ENCODE results near the gene ERV3-1. TPM values are rescaled to one million over a fixed set of nuclear protein-coding genes. Genes with fewer than 3 reads are reported as not detected.
"Not testable (repeated sequence)": the region's sequence is repeated elsewhere in the genome, so short reads cannot be mapped to it uniquely, and the experiment has no call there.

ERV3-1 gene
- 5.6 and 5.9 TPM in 2 replicates for total RNA-seq (2014; rRNA removed; shearing (Covaris generic))

DNA sequence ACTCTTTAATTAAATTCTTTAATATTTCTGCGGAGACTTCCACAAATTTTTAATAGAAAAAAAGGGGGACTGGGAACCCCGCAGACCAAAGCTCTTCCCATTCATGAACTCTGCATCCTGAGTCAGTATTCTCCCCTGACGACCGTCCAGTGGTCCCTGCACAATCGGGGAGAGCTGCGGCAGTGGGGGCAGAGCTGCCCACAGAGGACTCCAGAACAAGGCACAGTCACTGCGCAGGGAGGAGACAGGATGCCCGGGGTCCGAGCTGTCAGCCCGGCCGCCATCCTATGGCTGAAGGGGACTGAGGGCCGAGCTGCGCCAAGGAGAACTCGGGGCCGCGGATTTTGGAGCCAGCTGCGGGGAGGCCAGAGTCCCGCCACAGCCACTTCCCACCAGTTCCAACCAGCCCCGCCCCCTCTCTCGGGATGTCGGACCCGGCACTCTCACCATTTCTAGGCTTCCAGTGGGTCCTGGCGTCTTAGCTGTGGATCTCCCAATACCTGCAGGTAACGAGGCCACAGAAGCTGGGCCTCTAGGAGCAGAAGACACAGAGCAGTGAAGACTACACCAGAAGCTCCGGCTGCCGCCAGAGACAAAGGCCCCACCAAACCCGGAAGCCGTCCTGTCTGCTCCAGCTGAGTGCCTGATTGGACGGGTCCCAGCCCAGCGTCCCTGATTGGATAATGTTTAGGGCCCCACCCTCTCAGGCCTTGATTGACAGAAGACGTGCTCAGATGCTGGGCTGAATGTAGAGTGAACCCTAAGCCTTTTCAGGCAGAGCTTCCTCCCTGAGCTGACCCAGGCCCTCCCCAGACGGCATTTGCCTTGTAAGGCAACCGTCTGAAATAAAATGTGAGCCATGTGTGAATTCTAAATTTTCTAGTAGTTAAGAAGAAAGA lies at the start of gene ERV3-1:
Gene ERV3-1, minus strand, starts transcription at position 594 of the 899 bp plus-strand sequence. CDS start 13,661 bp downstream, outside the sequence.
- DNase-seq (ENCODE audit: low spot score) = peak; percentile 98

DNA sequence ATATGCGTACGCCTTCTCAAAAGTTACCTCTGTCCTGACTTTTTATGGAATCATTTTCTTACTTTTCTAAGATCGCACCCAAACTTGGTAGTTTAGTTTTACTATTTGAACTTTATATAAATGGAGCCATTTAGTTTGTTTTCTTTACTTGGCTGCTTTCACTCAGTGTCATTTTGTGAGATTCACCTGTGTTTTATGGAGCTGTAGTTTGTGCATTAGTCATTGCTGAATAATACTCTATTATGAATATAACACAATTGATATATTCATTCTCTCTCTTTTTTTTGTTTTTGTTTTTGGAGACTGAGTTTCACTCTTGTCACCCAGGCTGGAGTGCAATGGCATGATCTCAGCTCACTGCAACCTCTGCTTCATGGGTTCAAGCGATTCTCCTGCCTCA lies 49.3 kb upstream of the ERV3-1 start:
- not testable (repeated sequence) for DNase-seq (ENCODE audit: low spot score)

DNA sequence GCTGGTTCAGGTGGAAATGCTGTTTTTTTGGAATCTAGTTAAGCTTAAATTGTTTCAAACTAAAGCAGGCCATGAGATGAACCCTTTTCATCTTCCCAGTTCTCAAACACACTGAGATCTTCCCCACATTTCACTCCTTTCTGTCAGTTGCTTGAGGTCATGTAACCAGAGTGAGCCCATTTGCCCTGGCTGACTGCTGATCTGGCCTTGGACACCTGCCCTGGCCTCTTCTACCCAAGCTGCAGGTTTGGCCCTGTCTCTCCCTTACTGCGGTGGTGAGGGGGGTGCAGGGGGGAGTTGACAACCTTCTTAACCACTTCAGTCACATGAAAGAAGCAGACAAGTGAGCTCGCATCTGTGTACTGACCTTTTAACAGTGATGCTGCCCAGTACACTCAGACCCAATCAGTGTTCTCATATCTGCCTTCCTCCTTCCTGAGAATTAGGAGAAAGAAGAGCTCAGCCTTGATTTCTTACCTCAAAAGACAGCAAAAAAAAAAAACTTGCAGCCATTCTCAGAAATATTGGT lies 48.0 kb upstream of the ERV3-1 start:
- DNase-seq (ENCODE audit: low spot score) = not testable (repeated sequence)

- not testable (repeated sequence) for DNase-seq (ENCODE audit: low spot score)
These were observed 45.2 kb upstream of the ERV3-1 start for GRCh38 chr7:65051654-65052053.

GRCh38 chr7:65051139-65051538 lies 44.7 kb upstream of the ERV3-1 start:
- not testable (repeated sequence) for DNase-seq (ENCODE audit: low spot score)

DNA sequence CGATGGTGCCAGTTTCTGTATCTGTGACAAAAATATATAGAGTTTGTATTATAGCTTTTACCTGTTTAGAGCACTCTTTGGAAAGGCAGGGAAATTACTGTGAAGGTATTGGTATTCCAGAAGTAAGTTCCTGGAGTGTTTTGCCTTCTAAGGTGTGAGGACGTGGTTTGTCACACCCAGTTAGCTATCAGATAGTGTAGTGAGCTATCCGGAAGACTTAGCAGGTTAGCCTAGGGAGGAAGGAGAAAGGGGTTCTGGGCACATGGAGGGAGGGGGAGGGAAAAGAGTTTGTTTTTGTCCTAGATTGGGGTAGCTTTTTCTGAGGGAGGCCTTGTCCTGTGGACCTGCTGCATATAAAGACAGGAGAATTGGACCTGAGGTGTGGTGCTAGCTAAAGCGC lies 39.8 kb upstream of the ERV3-1 start:
- DNase-seq (ENCODE audit: low spot score) = not testable (repeated sequence)

DNA sequence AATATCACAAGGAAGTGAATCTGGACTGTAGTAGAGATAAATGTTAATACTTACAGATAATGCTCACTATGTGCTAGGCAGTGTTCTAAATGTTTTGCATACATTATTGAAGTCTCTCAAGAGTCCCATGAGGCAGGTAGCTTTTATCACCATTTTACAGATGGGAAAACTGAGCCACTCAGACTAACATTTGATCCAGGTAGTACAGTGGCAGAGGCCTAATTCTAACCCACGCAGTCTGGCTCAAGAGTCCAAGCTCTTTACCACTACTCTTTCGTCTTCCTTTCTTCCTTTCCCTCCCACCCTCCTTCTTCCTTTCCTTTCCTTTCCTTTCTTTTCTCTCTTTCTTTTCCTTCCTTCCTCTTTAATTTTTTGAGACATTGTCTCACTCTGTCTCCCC lies 39.1 kb upstream of the ERV3-1 start:
- DNase-seq (ENCODE audit: low spot score) = not testable (repeated sequence)

- DNase-seq (ENCODE audit: low spot score) = not testable (repeated sequence)
These were observed 32.3 kb upstream of the ERV3-1 start for GRCh38 chr7:65038767-65039166.

GRCh38 chr7:65037740-65038688 lies 31.5 kb upstream of the ERV3-1 start:
- DNase-seq (ENCODE audit: low spot score) = peak; percentile 83

DNA sequence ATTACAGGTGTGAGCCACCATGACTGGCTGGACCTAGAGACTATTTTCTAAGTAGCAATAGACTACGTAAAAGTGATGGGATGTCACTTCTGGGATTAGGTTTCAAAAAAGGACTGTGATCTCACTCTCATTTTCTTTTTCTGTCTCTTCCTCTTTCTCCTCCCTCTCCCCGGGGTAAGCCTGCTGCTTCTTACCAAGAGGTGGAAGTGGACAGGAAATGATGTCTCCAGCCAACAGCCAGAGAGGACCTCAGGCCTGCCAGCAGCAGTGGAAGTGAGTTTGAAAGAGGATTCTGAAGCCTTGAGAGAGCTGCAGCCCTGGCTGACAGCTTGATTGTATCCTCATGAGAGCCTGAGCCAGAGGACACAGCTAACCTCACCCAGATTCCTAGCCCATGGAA lies 30.0 kb upstream of the ERV3-1 start:
- DNase-seq (ENCODE audit: low spot score) = not testable (repeated sequence)

GRCh38 chr7:65035469-65035868 lies 29.0 kb upstream of the ERV3-1 start:
- not testable (repeated sequence) for DNase-seq (ENCODE audit: low spot score)

- peak; percentile 14 for DNase-seq (ENCODE audit: low spot score)
These were observed 27.8 kb upstream of the ERV3-1 start for GRCh38 chr7:65034120-65034782.

DNA sequence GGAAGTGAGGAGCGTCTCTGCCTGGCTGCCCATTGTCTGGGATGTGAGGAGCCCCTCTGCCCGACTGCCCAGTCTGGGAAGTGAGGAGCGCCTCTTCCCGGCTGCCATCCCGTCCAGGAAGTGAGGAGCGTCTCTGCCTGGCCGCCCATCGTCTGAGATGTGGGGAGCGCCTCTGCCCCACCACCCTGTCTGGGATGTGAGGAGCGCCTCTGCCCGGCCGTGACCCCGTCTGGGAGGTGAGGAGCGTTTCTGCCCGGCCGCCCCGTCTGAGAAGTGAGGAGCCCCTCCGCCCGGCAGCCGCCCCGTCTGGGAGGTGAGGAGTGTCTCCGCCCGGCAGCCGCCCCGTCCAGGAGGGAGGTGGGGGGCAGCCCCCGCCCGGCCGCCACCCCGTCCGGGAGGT lies 26.9 kb upstream of the ERV3-1 start:
- DNase-seq (ENCODE audit: low spot score) = not testable (repeated sequence)

DNA sequence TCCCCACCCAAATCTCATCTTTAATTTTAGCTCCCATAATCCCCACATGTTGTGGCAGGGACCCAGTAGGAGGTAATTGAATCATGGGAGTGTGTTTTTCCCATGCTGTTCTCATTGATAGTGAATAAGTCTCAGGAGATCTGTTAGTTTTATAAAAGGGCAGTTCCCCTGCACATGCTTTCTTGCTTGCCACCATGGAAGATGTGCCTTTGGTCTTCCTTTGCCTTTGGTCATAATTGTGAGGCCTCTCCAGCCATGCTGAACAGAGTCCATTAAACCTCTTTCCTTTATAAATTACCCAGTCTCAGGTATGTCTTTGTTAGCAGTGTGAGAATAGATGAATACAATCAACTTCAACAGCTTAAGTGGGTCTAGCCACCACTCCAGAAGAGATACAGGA lies 18.5 kb upstream of the ERV3-1 start:
- DNase-seq (ENCODE audit: low spot score) = not testable (repeated sequence)

- DNase-seq (ENCODE audit: low spot score) = not testable (repeated sequence)
These were observed 14.5 kb upstream of the ERV3-1 start for GRCh38 chr7:65020978-65021377.

DNA sequence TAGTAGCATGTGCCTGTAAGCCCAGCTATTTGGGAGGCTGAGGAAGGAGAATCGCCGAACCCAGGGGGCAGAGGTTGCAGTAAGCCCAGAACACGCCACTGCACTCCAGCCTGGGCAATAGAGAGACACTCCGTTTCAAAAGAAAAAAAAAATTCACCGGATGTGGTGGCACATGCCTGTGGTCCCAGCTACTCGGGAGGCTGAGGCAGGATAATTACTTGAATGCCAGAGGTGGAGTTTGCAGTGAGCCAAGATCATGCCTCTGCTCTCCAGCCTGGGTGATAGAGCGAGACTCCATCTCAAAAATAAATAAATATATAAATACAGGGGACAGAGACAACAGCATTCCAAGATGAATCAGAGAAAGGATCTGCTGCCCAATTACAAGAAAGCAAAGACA lies 3.4 kb upstream of the ERV3-1 start:
- peak; percentile 52 for DNase-seq (ENCODE audit: low spot score)

DNA sequence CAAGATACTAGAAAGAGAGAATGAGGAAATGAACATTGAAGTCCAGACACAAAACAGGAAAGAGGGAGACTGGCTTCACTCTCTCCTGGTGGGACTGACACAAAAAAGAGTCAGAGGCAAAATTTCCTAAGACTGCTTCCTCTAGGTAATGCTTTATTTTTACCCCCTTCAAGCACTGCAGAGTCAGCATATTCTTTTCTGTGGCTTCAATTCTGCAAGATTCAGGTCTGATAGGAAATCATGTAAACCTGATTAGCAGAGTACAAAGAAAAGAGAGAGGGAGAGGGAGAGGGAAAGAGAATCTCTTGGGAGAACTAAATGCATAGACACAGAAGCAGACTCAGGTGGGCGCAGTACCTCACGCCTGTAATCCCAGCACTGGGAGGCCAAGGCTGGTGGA lies 2.9 kb upstream of the ERV3-1 start:
- DNase-seq (ENCODE audit: low spot score) = not testable (repeated sequence)

- not testable (repeated sequence) for DNase-seq (ENCODE audit: low spot score)
These were observed 549 bp upstream of the ERV3-1 start for GRCh38 chr7:65007036-65007435.

DNA sequence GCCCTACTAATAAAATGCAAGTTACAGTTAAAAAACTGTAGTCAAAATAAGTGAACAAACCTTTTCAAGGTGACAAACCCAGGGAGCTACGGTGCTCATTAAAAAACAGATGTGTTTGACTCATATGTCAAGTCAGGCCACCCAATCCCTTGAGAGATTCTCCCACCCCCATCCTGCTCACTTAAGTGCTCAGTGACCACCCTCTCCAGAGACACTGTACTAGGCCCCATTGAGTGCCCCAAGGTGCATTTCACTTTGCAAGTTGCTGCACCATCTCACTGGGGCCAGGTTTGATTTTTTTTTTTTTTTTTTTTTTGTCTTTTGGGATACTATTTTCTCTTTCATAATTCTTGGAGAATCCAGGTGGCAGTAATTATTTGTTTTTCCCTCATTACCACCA lies 1.9 kb downstream of the ERV3-1 start:
- DNase-seq (ENCODE audit: low spot score) = no peak

- DNase-seq (ENCODE audit: low spot score) = no peak
These were observed 3.4 kb downstream of the ERV3-1 start for GRCh38 chr7:65002972-65003585.

DNA sequence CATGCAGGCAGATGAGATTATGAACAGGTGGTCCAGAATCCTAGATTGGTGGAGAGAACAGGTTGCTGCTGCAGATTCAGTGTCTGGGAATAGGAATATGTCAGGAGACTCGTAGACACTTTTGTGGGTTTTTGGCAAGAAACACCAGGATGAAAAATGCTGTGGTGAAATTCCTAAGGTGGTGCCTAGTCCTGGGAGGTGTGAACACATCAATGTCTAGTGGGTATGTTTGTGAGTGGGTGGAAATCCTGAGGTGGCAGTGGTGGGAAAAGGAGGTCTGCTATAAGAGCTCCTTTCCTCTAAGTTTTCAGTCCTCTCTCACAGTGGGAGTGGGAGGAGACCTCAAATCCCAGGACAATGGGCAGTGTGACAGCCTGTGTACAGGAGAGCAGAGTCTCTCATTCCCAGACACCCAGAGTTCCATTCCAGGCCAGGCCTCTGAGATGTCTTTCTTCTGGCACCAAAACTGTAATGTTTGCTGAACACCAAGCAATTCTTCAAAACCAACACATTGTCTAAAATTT lies 5.1 kb downstream of the ERV3-1 start:
- DNase-seq (ENCODE audit: low spot score) = no peak

Measured in H4 (cell line).